Stomach (tissue), 4 donors: ENCODE results near the gene PTCD3.

Experiments used
- CTCF ChIP-seq, 7 experiments: fragments of 450-650 bp in 4 of 7; fragments of 200-600 bp in 3 of 7; sonication (generic) in 3 of 7; IDR thresholded peaks; one replicate each; pipeline ENCODE4 v1.5.1; 2016 to 2019; ENCODE audit warnings: antibody characterized with exemption in 7 of 7, control low read depth in 2 of 7, mild to moderate bottlenecking in 1 of 7
- EP300 ChIP-seq: sonication (generic); formaldehyde crosslinking; IDR thresholded peaks from one replicate; pipeline ENCODE4 v1.6.1; 2017; ENCODE audit warnings: antibody characterized with exemption
- POLR2A ChIP-seq, 4 donors: fragments of 450-650 bp; IDR thresholded peaks; one replicate each; pipeline ENCODE4 v1.6.1; 2016; ENCODE audit warnings: antibody characterized with exemption in 4 of 4, control low read depth in 2 of 4, mild to moderate bottlenecking in 1 of 4, moderate library complexity in 1 of 4
- POLR2AphosphoS5 ChIP-seq, 3 donors: sonication (generic); formaldehyde crosslinking; IDR thresholded peaks; one replicate each; pipeline ENCODE4 v1.6.1; 2016; ENCODE audit warnings: antibody characterized with exemption in 3 of 3

DNA sequence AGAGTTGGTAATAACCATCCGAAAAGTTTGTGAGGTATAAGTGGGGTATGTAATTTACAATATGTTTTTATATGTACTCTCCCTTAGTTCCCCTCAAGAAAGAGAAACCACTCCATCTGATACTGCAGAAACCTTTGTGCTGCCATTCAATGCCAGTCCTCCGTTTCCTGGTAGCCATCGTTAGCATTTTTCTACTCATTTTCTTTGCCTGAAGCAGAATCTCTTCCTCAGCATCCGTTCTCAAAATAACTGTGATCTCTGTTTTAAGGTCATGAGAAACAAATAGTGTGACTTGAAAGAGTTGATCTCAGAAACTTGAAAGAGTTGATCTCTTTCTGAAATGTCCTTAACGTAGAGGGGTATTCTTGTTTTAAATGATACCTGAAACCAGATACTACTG is 996 bp downstream of the PTCD3 start:
- TF ChIP-seq EP300, result no peak
- no peak for TF ChIP-seq CTCF (IDR thresholded peaks at IDR 0.05)
- no peak for TF ChIP-seq POLR2A (IDR thresholded peaks at IDR 0.05)
- TF ChIP-seq POLR2AphosphoS5 (IDR thresholded peaks at IDR 0.05), result no peak
